Activated CD4-positive, alpha-beta T cell treated with anti-CD3 and anti-CD28 coated beads, Interleukin-2, amount 10 ng/mL, durations not matched to agents 24 days and 14 days (primary cell): ENCODE results near the gene GUCA2A. TPM values are rescaled to one million over a fixed set of nuclear protein-coding genes. Genes with fewer than 3 reads are reported as not detected.

Experiments
- DNase-seq: peaks from one replicate; pipeline ENCODE4 v3.0.0; 2022
- H3K27ac Mint-ChIP-seq: one replicate; pipeline ENCODE4 v1.8.0; 2022; ENCODE audit warnings: mild to moderate bottlenecking, mixed read lengths
- H3K27me3 Mint-ChIP-seq: one replicate; pipeline ENCODE4 v1.8.0; 2022; ENCODE audit warnings: mixed read lengths
- H3K36me3 Mint-ChIP-seq: one replicate; pipeline ENCODE4 v1.8.0; 2022; ENCODE audit warnings: low read depth, mild to moderate bottlenecking, mixed read lengths
- H3K4me1 Mint-ChIP-seq: one replicate; pipeline ENCODE4 v1.8.0; 2021; ENCODE audit warnings: mixed read lengths
- H3K4me3 Mint-ChIP-seq: one replicate; pipeline ENCODE4 v1.8.0; 2022; ENCODE audit warnings: mild to moderate bottlenecking, moderate library complexity, mixed read lengths
- H3K9me3 Mint-ChIP-seq: one replicate; pipeline ENCODE4 v1.8.0; 2021; ENCODE audit warnings: mixed read lengths
- intact Hi-C: fragments of 100-400 bp; cut with micrococcal nuclease; formaldehyde crosslinking; loops from one replicate; pipeline ENCODE4 v1.15.1; 2023
- total RNA-seq: library from RNA; stranded (reverse); gene quantifications from 2 replicates; pipeline ENCODE4 v1.2.3, GENCODE V29; 2022

The GUCA2A gene
- total RNA-seq, 1 donor from 2014 or later: not detected

DNA sequence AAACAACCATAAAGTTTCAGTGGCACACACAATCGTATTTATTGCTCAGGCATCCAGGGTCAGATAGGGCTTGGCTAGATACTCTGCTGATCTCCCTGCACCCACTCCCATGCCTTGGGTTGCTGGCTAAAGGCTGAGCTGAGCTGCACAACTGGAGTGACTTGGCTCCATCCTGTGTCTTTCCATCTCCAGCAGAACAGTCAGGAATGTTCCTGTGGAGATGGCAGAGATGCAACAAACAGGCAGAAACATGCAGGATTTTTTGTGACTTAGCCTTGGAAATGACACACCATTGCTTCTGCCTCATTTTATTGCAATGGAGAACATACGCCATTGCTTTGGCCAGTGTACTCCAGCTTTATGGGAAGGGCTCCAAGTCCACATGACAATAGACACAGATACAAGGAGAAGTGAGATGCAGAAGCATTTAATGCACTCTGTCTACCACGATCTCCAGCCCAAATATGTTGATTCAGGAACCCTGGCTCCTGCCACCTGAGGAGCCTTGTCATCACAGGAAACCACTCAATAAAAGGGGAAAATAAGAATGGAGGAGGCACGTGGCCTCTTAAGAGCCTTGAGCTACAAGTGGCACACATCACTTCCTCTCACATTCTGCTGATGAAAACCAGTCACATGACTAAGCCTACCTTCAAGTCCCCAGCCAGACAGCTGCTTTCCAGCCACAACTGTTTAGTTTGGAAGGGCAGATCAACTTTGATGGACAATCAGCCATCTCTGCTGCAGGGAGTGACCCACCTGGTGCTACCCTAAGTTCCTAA lies 21.5 kb downstream of the GUCA2A start:
- Mint-ChIP-seq H3K27ac (no peak overlapping the region), H3K4me3 (no peak overlapping the region), H3K27me3 (peaks cover 6% of the 10 kb centered on the region), H3K36me3 (no peaks in the 10 kb centered on the region), H3K4me1 (peaks cover 5% of the 10 kb centered on the region), H3K9me3 (no peaks in the 10 kb centered on the region)
- intact Hi-C loops: no loop called here
- DNase-seq: no peak

GRCh38 chr1:42141978-42142377 lies 22.6 kb downstream of the GUCA2A start:
- H3K4me1 Mint-ChIP-seq: peaks cover 5% of the 10 kb centered on the region
- intact Hi-C loops: no loop called here
- H3K36me3 Mint-ChIP-seq: no peaks in the 10 kb centered on the region
- no peaks in the 10 kb centered on the region for H3K9me3 Mint-ChIP-seq
- DNase-seq: no peak
- H3K4me3 Mint-ChIP-seq: no peak overlapping the region
- H3K27me3 Mint-ChIP-seq: peaks cover 6% of the 10 kb centered on the region
- H3K27ac Mint-ChIP-seq: no peak overlapping the region

DNA sequence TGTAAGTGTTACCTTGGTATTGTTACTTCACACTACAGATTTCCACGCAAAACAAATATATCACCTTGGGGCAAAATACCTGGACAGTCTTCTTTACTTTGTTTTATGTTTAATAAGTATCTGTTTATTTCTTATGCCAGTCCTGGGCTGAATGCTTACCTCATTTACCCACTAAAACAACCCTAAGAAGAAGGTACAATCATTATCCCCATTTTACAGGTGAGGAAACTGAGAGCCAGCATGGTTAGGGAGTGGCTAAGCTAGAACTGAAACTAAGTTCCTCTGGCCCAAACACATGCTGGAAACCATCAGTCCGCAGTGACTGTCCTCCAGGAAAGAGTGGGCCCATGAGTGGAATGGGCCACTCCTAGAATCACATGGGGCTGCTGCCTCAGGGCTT lies 24.4 kb downstream of the GUCA2A start:
- intact Hi-C loops: no loop called here
- no peak overlapping the region for H3K27ac Mint-ChIP-seq

GRCh38 chr1:42139444-42139843 lies 25.1 kb downstream of the GUCA2A start:
- H3K36me3 Mint-ChIP-seq: no peaks in the 10 kb centered on the region
- H3K27me3 Mint-ChIP-seq: peaks cover 14% of the 10 kb centered on the region
- no peak overlapping the region for H3K4me3 Mint-ChIP-seq
- intact Hi-C loops: no loop called here
- DNase-seq: no peak
- H3K9me3 Mint-ChIP-seq: no peaks in the 10 kb centered on the region
- no peak overlapping the region for H3K27ac Mint-ChIP-seq
- H3K4me1 Mint-ChIP-seq: peaks cover 5% of the 10 kb centered on the region

More for the DNA sequence above, 24.4 kb downstream of the GUCA2A start:
- Mint-ChIP-seq H3K9me3 (no peaks in the 10 kb centered on the region), H3K36me3 (no peaks in the 10 kb centered on the region), H3K4me3 (no peak overlapping the region), H3K4me1 (peaks cover 5% of the 10 kb centered on the region), H3K27me3 (peaks cover 10% of the 10 kb centered on the region)
- DNase-seq: no peak

DNA sequence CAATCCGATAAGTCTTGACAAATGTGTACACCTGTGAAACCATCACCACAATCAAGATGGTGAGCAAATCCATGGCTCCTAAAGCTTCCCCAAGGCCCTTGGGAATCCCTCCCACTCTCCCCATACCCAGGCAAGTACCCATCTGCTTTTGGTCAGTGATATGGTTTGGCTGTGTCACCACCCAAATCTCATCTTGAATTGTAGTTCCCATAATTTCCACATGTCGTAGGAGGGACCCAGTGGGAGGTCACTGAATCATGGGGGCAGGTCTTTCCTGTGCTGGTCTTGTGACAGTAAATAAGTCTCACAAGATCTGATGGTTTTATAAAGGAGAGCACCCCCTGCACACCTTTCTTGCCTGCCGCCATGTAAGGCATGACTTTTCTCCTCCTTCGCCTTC lies 26.0 kb downstream of the GUCA2A start:
- Mint-ChIP-seq H3K9me3 (no peaks in the 10 kb centered on the region), H3K27me3 (peaks cover 14% of the 10 kb centered on the region), H3K4me1 (peaks cover 5% of the 10 kb centered on the region), H3K27ac (no peak overlapping the region), H3K4me3 (no peak overlapping the region), H3K36me3 (no peaks in the 10 kb centered on the region)
- DNase-seq: no peak
- intact Hi-C loops: no loop called here

- intact Hi-C loops: no loop called here
- Mint-ChIP-seq H3K9me3 (no peaks in the 10 kb centered on the region), H3K4me3 (no peak overlapping the region), H3K27ac (no peak overlapping the region), H3K27me3 (peaks cover 14% of the 10 kb centered on the region), H3K36me3 (no peaks in the 10 kb centered on the region), H3K4me1 (no peaks in the 10 kb centered on the region)
- DNase-seq: no peak
These were observed 26.8 kb downstream of the GUCA2A start for GRCh38 chr1:42137766-42138165.

DNA sequence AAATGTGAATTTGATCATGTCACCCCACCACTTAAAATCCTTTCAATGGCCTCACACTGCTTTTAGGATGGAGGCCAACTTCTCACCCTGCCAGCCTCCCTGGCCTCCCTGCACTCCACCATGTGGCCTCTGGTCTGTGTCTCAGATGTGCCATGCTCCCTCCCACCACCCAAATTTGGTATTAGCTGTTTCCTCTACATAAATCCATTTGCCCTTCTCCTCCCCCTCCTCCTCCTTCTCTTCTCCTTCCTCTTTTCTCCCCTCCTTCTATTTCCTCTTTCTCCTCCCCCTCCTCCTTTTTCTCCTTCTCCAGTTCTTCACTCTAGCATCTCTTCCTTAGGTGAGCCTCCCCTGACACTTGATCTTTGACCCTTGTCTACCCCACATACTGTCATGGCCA lies 28.1 kb downstream of the GUCA2A start:
- Mint-ChIP-seq H3K36me3 (no peaks in the 10 kb centered on the region), H3K27ac (no peak overlapping the region), H3K4me3 (no peak overlapping the region), H3K27me3 (peaks cover 11% of the 10 kb centered on the region), H3K4me1 (no peaks in the 10 kb centered on the region), H3K9me3 (no peaks in the 10 kb centered on the region)
- no peak for DNase-seq
- intact Hi-C loops: no loop called here

DNA sequence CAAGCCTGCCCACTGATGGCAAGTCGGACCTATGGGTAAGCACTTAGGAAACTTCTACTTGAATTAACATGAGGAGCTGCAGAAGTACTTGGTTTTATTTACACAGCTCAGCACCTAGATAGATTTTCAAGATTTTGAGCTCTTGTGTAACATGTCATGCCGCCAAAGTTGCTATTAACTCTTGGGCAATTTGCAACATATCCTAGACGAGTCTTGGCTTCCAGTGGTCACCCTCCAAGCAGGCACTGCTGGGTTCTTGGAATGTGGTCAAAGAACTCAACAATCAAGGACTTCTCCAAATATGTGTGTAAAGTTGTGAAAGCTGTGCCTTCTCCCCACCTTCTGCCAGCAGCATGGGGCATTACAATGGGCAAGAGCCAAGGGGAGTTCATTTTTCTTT lies 29.1 kb downstream of the GUCA2A start:
- Mint-ChIP-seq H3K4me1 (no peaks in the 10 kb centered on the region), H3K4me3 (no peak overlapping the region), H3K27me3 (peaks cover 11% of the 10 kb centered on the region), H3K27ac (no peak overlapping the region), H3K36me3 (no peaks in the 10 kb centered on the region), H3K9me3 (no peaks in the 10 kb centered on the region)
- intact Hi-C loops: no loop called here
- no peak for DNase-seq

GRCh38 chr1:42133809-42134526 lies 30.6 kb downstream of the GUCA2A start:
- DNase-seq: no peak
- H3K27ac Mint-ChIP-seq: no peak overlapping the region
- H3K4me3 Mint-ChIP-seq: no peak overlapping the region
- intact Hi-C loops: no loop called here
- H3K36me3 Mint-ChIP-seq: no peaks in the 10 kb centered on the region
- H3K27me3 Mint-ChIP-seq: peaks cover 11% of the 10 kb centered on the region
- H3K9me3 Mint-ChIP-seq: no peaks in the 10 kb centered on the region
- H3K4me1 Mint-ChIP-seq: no peaks in the 10 kb centered on the region

DNA sequence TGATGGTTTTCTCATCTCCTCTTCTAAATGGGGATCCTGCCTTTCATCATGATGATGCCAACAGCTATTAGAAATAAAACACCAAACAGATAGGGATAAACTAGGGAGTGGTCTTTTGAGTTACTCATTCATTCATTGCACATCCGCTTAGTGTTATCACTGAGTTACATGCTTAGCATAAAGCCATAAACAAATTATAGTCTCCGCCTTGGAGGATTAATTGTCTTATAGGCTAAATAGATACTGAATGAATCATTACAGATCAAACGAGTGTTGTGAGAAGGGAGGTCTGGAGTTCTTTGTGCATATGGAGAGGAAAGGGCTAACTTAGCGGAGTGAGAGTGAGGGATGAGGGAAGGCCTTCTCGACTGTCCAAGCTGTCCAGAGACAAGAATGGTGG lies 31.2 kb downstream of the GUCA2A start:
- H3K27me3 Mint-ChIP-seq: peaks cover 11% of the 10 kb centered on the region
- intact Hi-C loops: no loop called here
- no peak overlapping the region for H3K27ac Mint-ChIP-seq
- H3K4me1 Mint-ChIP-seq: no peaks in the 10 kb centered on the region
- H3K4me3 Mint-ChIP-seq: no peak overlapping the region
- no peak for DNase-seq
- no peaks in the 10 kb centered on the region for H3K9me3 Mint-ChIP-seq
- H3K36me3 Mint-ChIP-seq: no peaks in the 10 kb centered on the region

- no peak overlapping the region for H3K4me3 Mint-ChIP-seq
- H3K4me1 Mint-ChIP-seq: no peaks in the 10 kb centered on the region
- H3K27ac Mint-ChIP-seq: no peak overlapping the region
- no peaks in the 10 kb centered on the region for H3K9me3 Mint-ChIP-seq
- H3K36me3 Mint-ChIP-seq: no peaks in the 10 kb centered on the region
- no peak for DNase-seq
- intact Hi-C loops: no loop called here
- peaks cover 11% of the 10 kb centered on the region for H3K27me3 Mint-ChIP-seq
These were observed 34.4 kb downstream of the GUCA2A start for GRCh38 chr1:42130061-42130660.

GRCh38 chr1:42128964-42129363 lies 35.6 kb downstream of the GUCA2A start:
- no peak overlapping the region for H3K4me3 Mint-ChIP-seq
- no peaks in the 10 kb centered on the region for H3K9me3 Mint-ChIP-seq
- no peaks in the 10 kb centered on the region for H3K4me1 Mint-ChIP-seq
- peaks cover 7% of the 10 kb centered on the region for H3K27me3 Mint-ChIP-seq
- no peak overlapping the region for H3K27ac Mint-ChIP-seq
- intact Hi-C loops: no loop called here
- no peaks in the 10 kb centered on the region for H3K36me3 Mint-ChIP-seq
- no peak for DNase-seq

GRCh38 chr1:42128499-42128898 lies 36.0 kb downstream of the GUCA2A start:
- H3K27me3 Mint-ChIP-seq: peaks cover 8% of the 10 kb centered on the region
- no peaks in the 10 kb centered on the region for H3K4me1 Mint-ChIP-seq
- intact Hi-C loops: no loop called here
- H3K27ac Mint-ChIP-seq: no peak overlapping the region
- no peak for DNase-seq
- H3K36me3 Mint-ChIP-seq: no peaks in the 10 kb centered on the region
- no peaks in the 10 kb centered on the region for H3K9me3 Mint-ChIP-seq
- no peak overlapping the region for H3K4me3 Mint-ChIP-seq

- no peaks in the 10 kb centered on the region for H3K9me3 Mint-ChIP-seq
- H3K36me3 Mint-ChIP-seq: no peaks in the 10 kb centered on the region
- H3K4me1 Mint-ChIP-seq: no peaks in the 10 kb centered on the region
- no peak for DNase-seq
- peaks cover 9% of the 10 kb centered on the region for H3K27me3 Mint-ChIP-seq
- intact Hi-C loops: no loop called here
- no peak overlapping the region for H3K27ac Mint-ChIP-seq
- H3K4me3 Mint-ChIP-seq: no peak overlapping the region
These were observed 36.8 kb downstream of the GUCA2A start for GRCh38 chr1:42127767-42128166.
